ENCODE results near the gene UVRAG. TPM values are rescaled to one million over a fixed set of nuclear protein-coding genes. Genes with fewer than 3 reads are reported as not detected.

UVRAG gene
- polyA plus RNA-seq, 1 donor (not counting 4 experiments of a cell fraction or from before 2014, with no cell fraction given), result 11.9 TPM

- H2AFZ ChIP-seq (ENCODE audit: control insufficient read depth, low read length), result peak overlapping the region; percentile 26
- H3K79me2 ChIP-seq (ENCODE audit: control insufficient read depth, insufficient read depth, low read length), result no peaks in the 10 kb centered on the region
- no peaks in the 10 kb centered on the region for H3K27me3 ChIP-seq (ENCODE audit: control insufficient read depth, extremely low read depth, insufficient read depth, low read length)
- H3K9me1 ChIP-seq (ENCODE audit: control insufficient read depth, extremely low read depth, insufficient read depth, low read length), result no peaks in the 10 kb centered on the region
- dilution Hi-C loops (cut with MboI; ENCODE audit: extremely low pct_ligation_motif_present, low sequenced_read_pairs), result no loop called here
- peaks cover 7% of the 10 kb centered on the region for H3K4me1 ChIP-seq (ENCODE audit: control insufficient read depth, extremely low read depth, insufficient read depth, low read length)
- H4K20me1 ChIP-seq (ENCODE audit: control insufficient read depth, extremely low read depth, insufficient read depth, low read length), result no peaks in the 10 kb centered on the region
- H3K27ac ChIP-seq (ENCODE audit: control insufficient read depth, insufficient read depth, low read length), result no peak overlapping the region
- DNase-seq (ENCODE audit: low read depth, low spot score), result no peak
- no peak overlapping the region for H3K4me2 ChIP-seq (ENCODE audit: control insufficient read depth, extremely low read depth, insufficient read depth, low read depth, low read length)
- peak; percentile 93 for FAIRE-seq
- no peak overlapping the region for H3K9ac ChIP-seq (ENCODE audit: control insufficient read depth, extremely low read depth, insufficient read depth, low read length)
- no peaks in the 10 kb centered on the region for H3K9me3 ChIP-seq (ENCODE audit: control insufficient read depth, low read depth, low read length)
- no peak overlapping the region for H3K4me3 ChIP-seq (ENCODE audit: control insufficient read depth in 2 of 3, extremely low read depth in 1 of 3, insufficient read depth in 2 of 3, low read depth in 1 of 3, low read length in 3 of 3)
- no peaks in the 10 kb centered on the region for H3K36me3 ChIP-seq (ENCODE audit: control insufficient read depth in 2 of 2, extremely low read depth in 1 of 2, insufficient read depth in 2 of 2, low read length in 2 of 2)
- TF ChIP-seq EZH2 (IDR thresholded peaks at IDR 0.05; ENCODE audit: low read length), result no peak
- peak; percentile 90 to 98 (median 96) for TF ChIP-seq CTCF (optimal IDR thresholded peaks at IDR 0.05 in 1 of 3, IDR thresholded peaks at IDR 0.05 in 1 of 3, conservative IDR thresholded peaks at IDR 0.05 in 1 of 3; ENCODE audit: extremely low read depth in 1 of 3, insufficient read depth in 2 of 3, low read length in 3 of 3)
Observed at GRCh38 chr11:75802913-75803820, 11.8 kb upstream of the UVRAG start.

- H3K27me3 ChIP-seq (ENCODE audit: control insufficient read depth, extremely low read depth, insufficient read depth, low read length), result no peaks in the 10 kb centered on the region
- DNase-seq (ENCODE audit: low read depth, low spot score) (no peak), FAIRE-seq (no peak)
- H3K4me3 ChIP-seq (ENCODE audit: control insufficient read depth in 2 of 3, extremely low read depth in 1 of 3, insufficient read depth in 2 of 3, low read depth in 1 of 3, low read length in 3 of 3), result no peak overlapping the region
- no peaks in the 10 kb centered on the region for H3K9me1 ChIP-seq (ENCODE audit: control insufficient read depth, extremely low read depth, insufficient read depth, low read length)
- H3K4me1 ChIP-seq (ENCODE audit: control insufficient read depth, extremely low read depth, insufficient read depth, low read length), result peaks cover 15% of the 10 kb centered on the region
- TF ChIP-seq CTCF (optimal IDR thresholded peaks at IDR 0.05 in 1 of 3, IDR thresholded peaks at IDR 0.05 in 1 of 3, conservative IDR thresholded peaks at IDR 0.05 in 1 of 3; ENCODE audit: extremely low read depth in 1 of 3, insufficient read depth in 2 of 3, low read length in 3 of 3) (no peak), EZH2 (IDR thresholded peaks at IDR 0.05; ENCODE audit: low read length) (no peak)
- H2AFZ ChIP-seq (ENCODE audit: control insufficient read depth, low read length), result no peak overlapping the region
- no peak overlapping the region for H3K4me2 ChIP-seq (ENCODE audit: control insufficient read depth, extremely low read depth, insufficient read depth, low read depth, low read length)
- no peaks in the 10 kb centered on the region for H3K79me2 ChIP-seq (ENCODE audit: control insufficient read depth, insufficient read depth, low read length)
- dilution Hi-C loops (cut with MboI; ENCODE audit: extremely low pct_ligation_motif_present, low sequenced_read_pairs), result no loop called here
- no peak overlapping the region for H3K27ac ChIP-seq (ENCODE audit: control insufficient read depth, insufficient read depth, low read length)
- no peaks in the 10 kb centered on the region for H3K36me3 ChIP-seq (ENCODE audit: control insufficient read depth in 2 of 2, extremely low read depth in 1 of 2, insufficient read depth in 2 of 2, low read length in 2 of 2)
- H4K20me1 ChIP-seq (ENCODE audit: control insufficient read depth, extremely low read depth, insufficient read depth, low read length), result no peaks in the 10 kb centered on the region
- no peaks in the 10 kb centered on the region for H3K9me3 ChIP-seq (ENCODE audit: control insufficient read depth, low read depth, low read length)
- no peak overlapping the region for H3K9ac ChIP-seq (ENCODE audit: control insufficient read depth, extremely low read depth, insufficient read depth, low read length)
Observed at GRCh38 chr11:75809111-75809510, 5.9 kb upstream of the UVRAG start.
